Islet precursor cell (in vitro differentiated cells): ENCODE measurements around the gene COL13A1.

ENCODE experiments used
- DNase-seq: peaks from one replicate; pipeline ENCODE4 v3.0.0-alpha.2; 2018

Gene COL13A1

GRCh38 chr10:69848454-69848853 lies 46.7 kb downstream of the COL13A1 start:
- DNase-seq = no peak

GRCh38 chr10:69849825-69850224 lies 48.1 kb downstream of the COL13A1 start:
- DNase-seq = no peak

GRCh38 chr10:69850440-69850839 lies 48.7 kb downstream of the COL13A1 start:
- no peak for DNase-seq

DNA sequence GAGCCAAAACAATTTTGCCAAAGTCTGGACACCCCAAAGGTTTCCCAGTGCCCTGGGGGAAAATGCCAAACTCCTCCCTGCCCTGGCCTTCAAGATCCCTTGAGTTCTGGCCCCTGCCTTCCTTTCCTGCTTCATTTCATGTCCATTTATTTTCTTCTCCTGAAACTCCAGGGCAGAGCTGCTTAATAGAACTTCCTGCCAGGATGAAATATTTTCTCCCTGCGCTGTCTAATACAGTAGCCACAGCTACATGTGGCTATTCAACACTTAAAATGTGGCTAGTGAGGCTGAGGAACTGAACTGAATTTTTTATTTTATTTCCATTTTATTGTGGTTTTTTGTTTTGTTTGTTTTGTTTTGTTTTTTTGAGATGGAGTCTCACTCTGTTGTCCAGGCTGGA lies 49.6 kb downstream of the COL13A1 start:
- DNase-seq = no peak

DNA sequence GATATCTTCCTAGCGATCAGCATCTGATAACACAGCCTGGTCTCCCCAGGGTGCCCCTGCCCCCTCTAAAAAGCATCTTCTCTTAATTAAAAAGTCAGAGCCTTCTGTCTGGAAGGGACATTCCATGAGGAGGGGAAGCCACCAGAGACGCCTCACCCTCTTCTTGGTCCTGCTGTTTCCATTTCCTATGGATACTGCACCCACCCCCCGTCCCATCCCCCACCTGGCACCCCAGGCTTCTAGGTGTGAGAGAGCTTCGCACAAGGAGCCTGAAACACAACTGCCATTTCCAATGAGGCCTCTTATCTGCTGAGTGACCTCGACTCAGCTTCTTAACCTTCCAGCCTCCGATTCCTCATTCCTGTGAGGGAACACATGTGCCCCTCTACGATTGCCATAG lies 51.4 kb downstream of the COL13A1 start:
- DNase-seq = no peak

- DNase-seq = no peak
These were observed 53.0 kb downstream of the COL13A1 start for GRCh38 chr10:69854511-69855345.

- no peak for DNase-seq
These were observed 53.8 kb downstream of the COL13A1 start for GRCh38 chr10:69855346-69856111.

DNA sequence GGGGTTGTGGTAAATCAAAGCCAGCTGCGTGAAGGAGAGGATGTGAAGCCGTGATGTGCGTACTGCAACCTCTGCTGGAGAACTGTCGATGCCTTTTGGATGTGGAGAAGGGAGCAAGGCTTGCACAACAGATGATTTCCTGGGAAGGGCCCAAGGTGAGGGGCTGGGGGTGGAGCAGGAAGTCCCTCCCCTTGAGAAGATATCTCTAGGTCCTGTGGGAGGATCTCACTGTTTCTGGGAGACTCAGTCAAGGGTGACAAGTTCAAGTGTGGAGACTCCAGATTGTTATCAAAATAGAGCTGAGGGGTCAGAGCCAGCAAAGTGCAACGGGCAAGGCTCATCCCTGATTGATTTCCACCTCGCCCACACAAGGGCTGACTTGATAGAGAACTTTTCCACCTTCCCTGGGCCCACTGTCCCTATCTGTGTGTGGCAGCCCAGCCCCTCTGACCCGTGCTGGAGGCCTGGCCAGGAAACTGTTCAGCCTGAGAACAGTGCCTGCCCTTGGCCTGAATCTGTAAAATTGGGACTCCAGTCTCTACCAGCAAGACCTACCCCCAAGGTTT lies 55.0 kb downstream of the COL13A1 start:
- no peak for DNase-seq

GRCh38 chr10:69858201-69858600 lies 56.5 kb downstream of the COL13A1 start:
- no peak for DNase-seq

GRCh38 chr10:69860271-69860670 lies 58.6 kb downstream of the COL13A1 start:
- DNase-seq = no peak

- no peak for DNase-seq
These were observed 59.8 kb downstream of the COL13A1 start for GRCh38 chr10:69861251-69862240.

- no peak for DNase-seq
These were observed 61.3 kb downstream of the COL13A1 start for GRCh38 chr10:69862882-69863530.

- DNase-seq = no peak
These were observed 61.9 kb downstream of the COL13A1 start for GRCh38 chr10:69863580-69863979.

- no peak for DNase-seq
These were observed 62.6 kb downstream of the COL13A1 start for GRCh38 chr10:69864321-69864720.

GRCh38 chr10:69865450-69865849 lies 63.7 kb downstream of the COL13A1 start:
- no peak for DNase-seq

DNA sequence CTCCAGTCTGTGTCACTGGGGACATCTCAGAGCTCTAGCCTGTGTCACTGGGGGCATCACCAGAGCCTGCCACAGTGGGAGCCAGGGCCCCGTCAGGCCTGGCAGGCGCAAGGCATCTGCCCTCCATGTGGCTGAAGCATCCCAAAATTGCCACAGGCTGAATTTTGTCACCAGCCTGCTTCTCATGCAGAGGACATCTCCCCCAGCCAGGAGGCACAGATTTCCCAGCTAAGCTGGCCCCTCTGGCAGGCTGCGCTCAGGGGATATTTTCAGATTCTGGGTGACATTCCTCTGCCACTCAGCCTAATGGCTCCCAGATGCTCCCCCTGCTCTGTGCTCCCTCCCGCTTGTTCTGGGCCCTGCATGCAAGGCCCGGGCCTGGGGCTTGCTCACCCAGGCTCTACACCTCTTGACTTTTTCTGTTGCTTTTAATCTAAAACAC lies 64.6 kb downstream of the COL13A1 start:
- DNase-seq = no peak

DNA sequence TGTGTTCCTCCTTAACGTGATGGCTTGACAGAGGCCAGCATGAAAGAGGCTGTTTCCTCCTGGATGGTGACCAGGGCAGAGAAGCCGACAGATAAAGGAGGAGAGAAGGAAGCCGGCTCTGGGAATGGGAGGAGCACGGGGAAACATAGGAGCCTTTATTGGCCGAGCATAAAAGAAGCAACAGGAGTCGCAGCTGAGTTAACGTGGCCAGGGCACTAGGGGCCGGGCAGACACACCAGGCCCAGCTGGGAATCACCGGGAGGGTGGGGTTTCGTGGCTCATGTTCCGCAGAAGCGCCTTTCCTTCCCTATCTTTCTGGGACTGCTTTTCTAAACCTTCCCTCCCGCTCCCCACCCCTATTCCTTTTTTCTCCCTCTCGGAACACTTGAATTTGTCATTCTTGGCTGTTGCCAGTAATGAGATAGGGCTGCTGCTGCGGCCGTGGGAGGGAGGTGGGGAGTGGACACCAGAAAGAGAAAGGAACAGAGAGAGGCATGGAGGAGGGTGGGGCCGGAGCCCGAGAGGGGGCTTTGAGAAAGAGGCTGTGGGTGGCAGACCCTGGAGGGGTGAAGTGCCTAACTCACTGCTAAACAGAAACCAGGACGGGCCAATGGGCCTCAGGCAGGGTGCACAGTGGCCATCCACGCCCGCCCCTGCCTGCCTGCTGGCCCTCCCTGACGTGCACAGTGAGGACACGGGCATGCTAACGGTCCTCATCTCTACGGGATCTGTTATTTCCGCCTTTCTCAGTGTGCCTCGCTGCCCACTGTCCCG lies 65.2 kb downstream of the COL13A1 start:
- DNase-seq = peak; percentile 90

DNA sequence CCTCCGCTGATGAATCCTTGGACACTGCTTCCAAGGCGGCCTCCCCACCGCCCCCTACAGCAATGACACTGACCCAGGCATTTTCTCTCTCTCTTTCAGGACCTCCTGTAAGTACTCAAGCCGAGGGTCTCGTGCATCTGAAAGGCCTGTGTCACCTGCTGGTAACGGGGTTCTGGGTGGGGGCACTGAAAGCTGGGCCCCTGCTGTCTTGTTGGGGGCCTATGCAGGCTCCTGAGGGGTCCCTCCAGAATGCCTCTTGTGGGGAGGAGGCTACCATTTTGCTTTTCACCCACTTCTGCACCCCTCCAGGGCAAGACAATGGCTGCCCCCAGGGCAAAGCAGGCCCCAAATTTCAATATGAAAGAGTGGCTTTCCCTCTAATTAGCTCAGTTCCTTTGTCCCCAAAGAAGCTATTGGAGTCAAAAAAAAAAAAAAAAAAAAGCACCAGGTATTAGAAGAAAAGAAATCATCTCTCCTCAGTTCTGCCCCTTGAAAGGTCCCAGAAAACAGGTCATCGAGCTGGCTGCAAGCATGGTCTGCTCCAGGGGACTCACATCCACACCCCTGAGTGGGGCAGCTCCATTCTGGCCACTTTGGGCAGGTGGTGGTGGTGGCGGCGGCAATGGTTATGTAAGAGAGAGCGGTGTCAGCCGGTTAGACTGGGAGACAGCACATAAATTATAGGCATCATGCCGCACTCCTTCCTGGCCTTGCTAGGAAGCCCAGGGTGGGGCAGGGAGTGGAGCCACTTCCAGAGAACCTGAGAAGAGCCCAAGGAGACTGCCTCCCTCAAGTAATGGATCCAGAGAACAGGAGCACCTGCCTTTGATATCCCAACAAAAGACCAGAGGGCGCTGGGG lies 66.2 kb downstream of the COL13A1 start:
- no peak for DNase-seq

- DNase-seq = no peak
These were observed 67.1 kb downstream of the COL13A1 start for GRCh38 chr10:69868821-69869220.

GRCh38 chr10:69869291-69869961 lies 67.7 kb downstream of the COL13A1 start:
- no peak for DNase-seq
